ENCODE measurements around the gene GOLGA7B.

Gene GOLGA7B

DNA sequence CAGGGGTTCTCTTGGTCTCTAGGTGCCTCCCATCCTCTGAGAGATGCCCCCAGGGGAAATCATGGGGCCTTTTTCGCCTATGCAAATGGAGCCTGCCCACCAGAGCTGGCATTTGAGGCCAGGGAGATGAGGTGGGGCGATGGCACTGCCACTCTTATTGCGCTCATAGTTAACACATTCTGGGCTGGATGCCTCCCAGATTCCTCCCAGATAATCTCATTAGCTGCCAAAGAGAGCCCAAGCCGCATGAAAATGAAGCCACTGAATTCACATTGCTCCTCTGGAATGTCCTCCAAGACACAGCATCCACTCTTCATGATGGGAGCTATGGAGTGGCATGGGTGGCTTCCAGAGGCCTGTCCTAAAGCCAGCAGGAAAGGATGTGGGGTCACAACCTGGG is 61.0 kb downstream of the GOLGA7B start:
- no peak for DNase-seq
- intact Hi-C loops (cut with DNase I): loop anchor here (5.0 kb wide), 1 partner anchor 132 kb away; no protein-coding TSS in a partner anchor

DNA sequence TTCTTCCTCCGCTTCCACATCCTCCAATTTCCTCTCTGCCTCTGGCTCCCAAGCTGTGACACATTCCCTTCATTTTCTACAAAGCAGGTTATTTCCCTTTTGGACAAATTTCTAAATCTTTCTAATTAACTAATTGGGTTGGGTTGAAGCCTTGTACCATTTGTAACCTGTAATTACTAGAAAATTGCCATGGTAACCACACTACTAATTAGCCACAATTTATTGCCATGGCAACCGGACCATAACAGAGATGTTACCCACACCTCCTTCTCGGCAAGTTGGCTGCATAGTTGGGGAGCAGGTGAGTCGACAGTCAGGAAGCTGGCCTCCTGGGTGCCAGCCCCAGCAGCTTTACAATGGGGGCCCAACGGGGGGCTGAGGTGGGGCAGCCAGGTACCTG is 61.6 kb downstream of the GOLGA7B start:
- no peak for DNase-seq
- intact Hi-C loops (cut with DNase I): loop anchor here (5.0 kb wide), 1 partner anchor 131 kb away; no protein-coding TSS in a partner anchor

DNA sequence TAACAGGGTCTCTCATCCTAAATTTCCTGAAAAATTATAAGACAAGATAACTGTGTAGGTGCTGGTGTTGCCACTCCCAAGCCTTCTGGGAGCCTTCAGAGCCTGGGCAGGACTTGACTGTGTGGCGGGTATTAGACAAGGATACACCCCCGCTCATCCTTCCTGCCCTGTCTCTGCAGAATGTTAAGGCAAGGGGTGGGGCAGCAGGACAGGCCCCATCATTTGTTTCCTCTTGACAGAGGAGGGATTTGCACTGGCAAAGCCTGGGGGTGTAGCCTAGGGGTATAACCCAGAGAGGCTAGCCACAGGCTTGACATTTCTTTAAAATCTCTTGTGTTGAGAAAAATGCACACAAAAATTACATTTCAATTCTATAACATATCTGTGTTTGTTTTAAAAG is 63.5 kb downstream of the GOLGA7B start:
- intact Hi-C loops (cut with DNase I): loop anchor here (5.0 kb wide), 1 partner anchor 129 kb away; no protein-coding TSS in a partner anchor
- DNase-seq: no peak

DNA sequence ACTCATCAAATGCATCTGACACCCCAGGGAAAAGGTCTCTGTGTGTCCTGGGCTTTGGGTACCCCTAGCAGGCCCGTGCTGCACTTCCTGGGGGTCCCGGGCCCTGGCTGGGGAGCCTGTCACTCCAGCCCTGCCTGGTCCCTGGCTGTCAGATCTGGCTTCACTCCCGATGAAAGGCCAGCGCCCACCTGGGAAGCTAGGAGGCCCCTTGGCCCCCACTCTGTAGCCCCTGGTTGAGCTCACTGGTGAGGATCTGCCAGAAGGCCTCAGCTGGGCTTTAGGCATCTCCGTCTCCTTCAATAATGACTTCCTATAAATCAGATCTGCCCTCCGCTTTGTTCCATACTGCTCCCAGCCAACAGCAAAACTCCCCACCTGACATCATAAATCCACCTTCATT is 64.0 kb downstream of the GOLGA7B start:
- intact Hi-C loops (cut with DNase I): loop anchor here (5.0 kb wide), 1 partner anchor 129 kb away; no protein-coding TSS in a partner anchor

DNA sequence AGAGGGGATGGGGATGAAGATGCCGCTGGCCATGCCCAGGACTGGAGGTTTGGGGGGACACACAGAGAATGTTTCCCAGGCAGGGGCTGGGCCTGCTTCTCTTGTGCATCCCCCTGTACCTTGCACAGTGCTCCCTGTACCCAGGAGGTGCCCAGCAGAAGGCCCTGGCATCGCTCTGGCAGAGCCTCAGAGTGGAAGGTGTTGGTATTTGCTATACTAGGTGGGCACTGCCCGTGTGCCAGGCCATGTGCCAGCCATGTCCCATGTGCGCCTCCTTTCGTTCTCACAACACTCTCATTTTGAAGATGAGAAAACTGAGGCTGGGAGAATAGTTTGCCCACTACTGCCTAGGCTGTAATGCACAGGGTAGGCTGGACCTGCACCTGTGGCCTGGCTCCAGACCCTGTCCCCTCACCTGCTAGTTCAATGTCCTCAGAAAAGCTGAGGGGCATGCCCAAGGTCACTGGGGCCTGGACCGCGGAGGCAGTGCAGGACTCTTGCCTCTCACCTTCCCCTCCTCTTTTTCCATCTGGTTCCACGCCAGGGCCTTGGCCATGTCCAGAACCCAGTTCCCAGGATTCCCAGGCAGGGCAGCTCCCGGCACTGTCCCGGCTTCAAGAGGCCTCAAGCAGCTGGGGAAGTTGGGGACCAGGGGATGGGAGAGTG is 64.7 kb downstream of the GOLGA7B start:
- intact Hi-C loops (cut with DNase I): loop anchor here (5.0 kb wide), 1 partner anchor 128 kb away; no protein-coding TSS in a partner anchor
- DNase-seq: no peak

More for the DNA sequence above, 64.0 kb downstream of the GOLGA7B start:
- DNase-seq: no peak

DNA sequence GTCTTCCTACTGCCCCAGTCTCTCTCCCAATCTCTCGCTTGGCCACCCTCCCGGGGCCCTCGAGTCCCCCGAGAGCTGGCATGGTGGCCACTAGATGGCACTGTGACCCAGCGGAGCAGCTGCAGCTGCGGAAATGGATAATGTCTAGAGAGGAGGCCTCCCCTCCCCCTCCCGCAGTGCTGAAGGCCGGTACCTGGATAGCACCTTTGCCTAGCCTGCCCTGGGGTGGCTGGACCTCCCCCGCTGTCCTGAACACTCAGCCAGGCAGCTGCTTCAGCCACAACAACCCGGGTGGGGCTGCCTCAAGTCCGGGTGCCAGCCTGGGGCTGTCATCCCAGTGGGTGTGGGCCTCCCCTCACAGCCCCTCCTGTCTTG is 65.2 kb downstream of the GOLGA7B start:
- intact Hi-C loops (cut with DNase I): loop anchor here (5.0 kb wide), 1 partner anchor 127 kb away; no protein-coding TSS in a partner anchor
- peak; percentile 70 to 96 (median 86) for DNase-seq

DNA sequence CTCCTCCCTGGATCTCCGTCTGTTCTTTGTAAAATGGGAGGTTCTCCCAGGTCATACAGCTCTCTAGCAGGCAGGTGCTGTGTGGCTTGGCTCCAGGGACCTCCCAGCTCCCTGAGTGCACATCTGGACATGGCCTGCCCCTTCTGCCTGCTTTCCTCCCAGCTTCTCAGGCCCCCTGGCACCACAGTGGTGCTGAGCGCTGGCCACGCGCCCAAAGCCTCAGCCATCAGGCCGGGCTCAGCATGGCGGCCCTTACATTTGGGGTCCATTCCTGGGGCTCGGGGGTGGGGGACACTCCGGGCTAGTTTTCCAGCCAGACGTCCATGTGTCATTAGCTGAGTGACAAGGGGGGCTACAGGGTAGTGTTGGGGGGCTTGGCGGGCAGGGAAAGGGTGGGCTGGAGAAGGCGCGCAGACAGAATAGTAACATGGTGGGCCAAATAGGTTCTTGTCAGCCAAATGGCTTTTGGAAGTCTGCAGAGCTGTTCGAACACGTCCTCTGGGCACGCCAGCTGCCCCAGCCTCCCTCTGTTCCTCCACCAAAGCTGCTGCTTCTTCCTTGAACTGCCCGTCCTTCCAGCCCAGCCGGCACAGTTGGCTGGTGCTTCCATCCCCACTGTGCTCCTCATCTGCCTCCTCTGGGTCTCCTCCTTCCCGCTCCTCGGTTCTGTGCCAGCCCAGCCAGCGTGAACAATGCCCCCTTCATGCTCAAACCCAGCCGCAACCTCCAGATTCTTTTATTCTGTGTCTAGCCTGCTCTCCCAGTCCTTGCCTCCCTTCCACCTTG is 65.9 kb downstream of the GOLGA7B start:
- intact Hi-C loops (cut with DNase I): no loop called here
- DNase-seq: peak; percentile 65 to 93 (median 83)

DNA sequence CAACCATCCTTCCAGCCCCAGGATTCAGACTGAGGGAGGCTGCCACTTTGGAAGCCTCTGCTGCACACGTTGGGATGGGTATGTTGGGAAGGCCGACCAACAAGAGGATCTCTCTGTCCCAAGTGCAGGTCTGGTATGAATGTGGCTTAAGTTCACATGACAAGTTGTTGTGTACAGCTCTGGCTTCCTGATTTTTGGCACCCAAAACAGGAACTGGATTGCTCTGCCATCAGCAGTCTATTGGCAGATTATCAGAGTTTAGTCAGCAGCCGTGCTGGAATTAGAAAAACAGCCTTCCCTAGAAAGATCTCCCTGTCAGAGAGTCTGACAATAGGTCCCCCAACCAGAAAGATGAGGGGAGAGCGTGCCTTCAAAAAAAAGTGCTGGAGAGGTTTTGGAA is 66.9 kb downstream of the GOLGA7B start:
- peak in 37 of 42 donors; percentile 7 to 85 (median 53) for DNase-seq
- intact Hi-C loops (cut with DNase I): no loop called here

DNA sequence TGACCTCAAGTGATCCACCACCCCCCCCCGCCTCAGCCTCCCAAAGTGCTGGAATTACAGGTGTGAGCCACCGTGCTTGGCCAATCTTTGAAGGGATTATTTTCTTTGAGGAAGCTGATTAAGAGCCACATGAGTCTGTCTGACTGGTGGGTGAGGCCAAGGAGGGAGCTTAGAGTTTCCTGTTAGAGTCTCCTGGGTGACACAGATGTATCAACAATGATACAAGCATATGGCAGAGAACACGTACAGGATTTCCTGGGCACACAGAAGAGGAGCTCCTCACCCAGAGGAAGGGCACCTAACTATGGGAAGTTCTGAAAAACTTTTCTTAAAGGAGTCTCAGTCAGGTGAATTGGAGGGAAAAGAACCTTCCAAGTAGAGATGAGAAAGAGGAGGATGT is 69.4 kb downstream of the GOLGA7B start:
- intact Hi-C loops (cut with DNase I): no loop called here
- no peak for DNase-seq

DNA sequence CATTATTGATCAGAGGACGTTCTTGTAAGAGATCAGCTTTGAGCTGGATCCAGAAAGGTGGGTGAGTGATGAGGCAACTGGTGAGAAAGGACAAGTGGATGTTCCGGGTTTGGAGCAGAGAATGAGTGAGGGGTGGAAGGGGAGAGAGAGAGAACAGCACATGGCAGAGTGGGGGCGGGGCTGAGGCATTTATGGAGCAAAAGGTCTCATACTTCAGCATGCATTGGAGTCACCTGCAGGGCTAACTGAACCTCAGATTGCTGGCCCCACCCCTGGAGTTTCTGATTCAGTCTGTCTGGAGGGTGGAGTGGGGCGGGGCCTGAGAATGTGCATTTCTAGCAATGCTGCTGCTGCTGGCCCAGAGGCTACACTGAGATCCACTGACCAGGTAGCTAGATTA is 71.2 kb downstream of the GOLGA7B start:
- no peak for DNase-seq
- intact Hi-C loops (cut with DNase I): no loop called here

Measured in head of caudate nucleus (tissue), 42 donors.